Dedifferentiated amniotic fluid mesenchymal stem cell (primary cell): ENCODE results near the gene MRPL24.
"Not testable (repeated sequence)": the region's sequence is repeated elsewhere in the genome, so short reads cannot be mapped to it uniquely, and the experiment has no call there.

Experiments used
- DNase-seq: peaks from one replicate; pipeline ENCODE4 v3.0.0-alpha.2; 2016; ENCODE audit errors: extremely low spot score

Gene MRPL24

DNA sequence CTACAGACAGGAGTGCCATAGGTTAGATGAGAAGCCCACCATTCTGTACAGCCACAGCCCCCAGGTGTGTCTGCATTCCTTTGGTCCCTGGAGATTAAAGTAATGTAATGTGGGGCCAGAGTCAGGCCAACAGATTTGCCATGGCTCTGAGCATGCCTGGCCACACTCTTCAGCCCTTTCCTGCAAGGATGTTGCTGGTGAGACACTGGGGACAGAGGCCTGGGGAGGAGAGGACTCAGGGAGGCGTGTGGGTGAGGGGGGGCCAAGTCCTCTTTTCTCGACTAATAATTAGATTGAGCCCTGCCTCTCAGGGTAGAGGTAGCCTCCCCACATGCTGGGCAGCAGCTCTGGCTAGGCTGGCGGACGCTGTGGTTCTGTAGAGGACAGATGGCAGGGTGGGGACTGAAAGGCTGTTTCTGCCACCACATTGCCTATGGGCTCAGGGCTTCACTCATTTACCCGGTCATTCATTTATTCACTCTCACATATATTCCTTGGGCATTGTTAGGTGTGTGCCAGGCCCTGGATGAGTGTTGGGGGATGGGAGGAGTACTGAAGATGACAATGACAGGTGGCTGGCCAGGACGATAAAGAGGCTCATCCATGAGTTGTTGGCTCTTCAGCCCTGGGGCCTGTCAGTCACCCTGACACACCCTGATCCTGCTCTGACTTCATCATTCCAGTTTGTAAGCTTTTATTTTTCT is 19.4 kb upstream of the MRPL24 start:
- DNase-seq: no peak

DNA sequence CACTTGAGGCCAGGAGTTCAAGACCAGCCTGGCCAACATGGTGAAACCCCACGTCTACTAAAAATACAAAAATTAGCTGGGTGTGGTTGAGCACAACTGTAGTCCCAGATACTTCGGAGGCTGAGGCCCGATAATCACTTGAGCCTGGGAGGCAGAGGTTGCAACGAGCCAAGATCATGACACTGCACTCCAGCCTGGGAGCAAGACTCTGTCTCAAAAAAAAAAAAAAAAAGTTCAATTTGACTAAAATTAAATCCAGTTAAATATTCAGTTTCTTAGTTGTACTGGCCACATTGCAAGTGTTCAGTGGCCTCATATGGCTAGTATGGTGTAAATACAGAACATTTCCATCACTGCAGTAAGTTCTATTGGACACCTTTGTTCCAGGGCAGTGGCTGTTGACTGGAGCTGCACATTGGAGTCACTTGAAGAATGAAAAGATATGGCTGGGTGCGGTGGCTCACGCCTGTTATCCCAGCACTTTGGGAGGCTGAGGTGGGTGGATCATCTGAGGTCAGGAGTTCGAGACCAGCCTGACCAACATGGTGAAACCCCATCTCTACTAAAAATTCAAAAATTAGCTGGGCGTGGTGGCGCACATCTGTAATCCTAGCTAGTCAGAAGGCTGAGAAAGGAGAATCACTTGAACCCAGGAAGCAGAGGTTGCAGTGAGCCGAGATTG is 16.8 kb upstream of the MRPL24 start:
- not testable (repeated sequence) for DNase-seq

DNA sequence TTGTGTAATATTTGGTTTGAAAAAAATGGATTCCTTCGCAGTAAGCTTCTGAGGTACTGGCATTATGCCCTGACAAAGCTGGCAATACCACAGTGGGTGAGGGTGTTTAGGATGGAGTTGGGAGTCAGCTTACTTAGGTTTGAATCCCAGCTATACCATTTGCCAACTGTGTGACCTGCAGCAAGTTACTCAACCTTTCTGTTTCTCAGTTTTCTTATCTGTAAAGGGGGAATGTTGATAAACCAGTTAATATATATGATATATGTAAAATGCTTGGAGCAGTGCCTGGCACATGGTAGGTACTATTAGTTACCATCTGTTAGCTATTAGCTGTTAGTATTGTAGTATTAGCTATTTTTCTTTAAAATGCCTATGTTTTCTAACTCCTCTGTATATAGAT is 15.5 kb upstream of the MRPL24 start:
- no peak for DNase-seq

DNA sequence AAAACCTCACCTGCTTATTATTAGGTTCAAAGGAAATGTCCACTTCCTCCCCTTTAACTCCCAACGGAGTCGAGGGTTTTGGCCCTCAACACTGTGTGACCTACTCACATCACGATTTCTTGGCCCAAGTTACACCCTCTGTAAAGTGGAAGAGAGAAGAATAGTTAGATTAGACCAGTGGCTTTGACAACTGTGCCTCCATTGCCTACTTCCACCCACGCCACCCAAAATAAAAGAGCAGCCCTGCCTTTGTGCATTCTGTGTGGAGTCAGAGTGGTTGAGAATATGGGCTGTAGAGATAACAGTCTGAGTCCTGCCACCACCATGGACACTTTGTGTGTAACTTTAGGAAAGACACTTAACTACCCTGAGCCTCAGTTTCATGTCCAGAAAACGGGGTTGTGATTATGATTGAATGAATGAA is 14.7 kb upstream of the MRPL24 start:
- DNase-seq: no peak

GRCh38 chr1:156754219-156754618 is 13.3 kb upstream of the MRPL24 start:
- no peak for DNase-seq

DNA sequence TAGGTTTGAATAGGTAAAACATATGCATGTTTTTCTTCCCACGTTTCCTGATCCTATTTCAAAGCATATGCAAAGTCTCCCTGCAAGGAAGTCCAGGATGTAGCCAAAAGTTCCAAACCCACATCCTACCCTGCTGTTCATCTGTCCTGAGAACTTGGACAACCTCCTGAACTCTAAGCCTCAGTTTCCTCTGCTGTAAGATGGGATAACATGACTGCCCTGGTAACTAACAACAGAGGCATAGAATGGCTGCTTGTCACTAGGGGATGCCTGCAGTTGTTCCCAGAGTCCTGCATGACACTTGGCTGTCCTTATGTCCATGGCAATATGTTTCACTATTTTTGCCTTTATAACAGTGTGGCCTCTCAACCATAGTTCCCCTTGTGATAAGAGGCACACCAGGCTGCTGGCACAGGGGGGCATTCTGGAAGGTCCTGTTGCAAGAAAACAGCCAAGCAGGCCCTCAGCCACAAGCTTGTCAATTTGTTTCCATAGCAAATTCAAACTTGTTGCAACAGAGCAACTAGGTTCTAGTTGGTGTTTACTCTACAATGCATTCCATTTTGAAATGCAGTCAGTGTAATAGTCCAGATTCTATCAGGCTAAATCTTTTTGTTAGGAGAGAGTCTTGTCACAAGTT is 12.1 kb upstream of the MRPL24 start:
- DNase-seq: no peak

DNA sequence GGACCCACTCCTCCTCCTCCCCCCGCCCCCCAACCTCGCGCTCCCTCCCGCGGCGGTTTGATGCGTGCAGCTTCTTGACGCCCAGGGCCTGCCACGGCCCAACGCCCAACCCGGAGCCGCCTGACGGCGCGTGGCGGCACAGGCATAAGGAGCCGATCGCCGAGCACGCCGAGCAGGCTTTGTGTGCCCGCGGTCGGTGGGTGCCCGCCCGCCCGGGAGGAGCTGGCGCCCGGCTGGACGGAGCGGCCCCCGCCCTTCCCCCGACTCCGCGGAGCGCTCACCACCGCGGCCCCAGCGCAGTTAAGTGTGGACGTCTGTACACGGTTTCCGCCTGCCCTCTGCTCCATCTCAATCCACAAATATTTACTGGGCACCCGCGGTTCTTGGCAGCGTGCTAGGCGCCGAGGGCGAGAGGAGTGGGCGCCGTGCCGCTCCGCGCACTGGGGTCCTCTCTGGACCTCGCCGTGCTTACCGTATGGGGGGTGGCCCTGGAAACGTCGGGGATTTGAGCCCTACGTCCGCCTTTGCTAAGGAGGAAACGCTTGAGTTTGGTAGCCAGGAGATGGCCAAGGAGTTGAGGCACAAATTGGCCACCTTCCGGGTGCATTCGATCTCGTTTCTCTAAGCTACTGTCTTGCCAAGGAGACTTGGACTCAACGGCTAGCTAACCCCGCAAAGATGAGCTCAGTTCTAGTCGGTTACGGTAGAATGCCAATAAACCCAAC is 11.0 kb upstream of the MRPL24 start:
- peak; percentile 96 for DNase-seq

DNA sequence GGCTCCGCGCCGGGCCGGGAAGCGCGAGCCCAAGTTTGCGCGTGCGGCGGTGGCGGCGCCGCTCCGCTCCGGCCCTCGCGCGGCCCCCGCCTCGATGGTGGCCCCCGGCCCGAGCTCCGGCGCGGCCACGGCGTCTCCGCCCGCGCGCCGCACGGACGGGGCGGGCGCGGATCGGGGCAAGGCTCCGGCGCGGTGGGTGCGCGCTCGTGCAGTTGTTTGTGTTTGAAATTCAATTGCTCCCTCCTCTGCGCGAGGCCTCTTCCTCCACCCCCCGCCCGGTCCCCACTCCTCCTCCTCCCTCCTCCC is 10.5 kb upstream of the MRPL24 start, which contains the start of gene HDGF:
HDGF (minus strand) TSS at position 225 of the 306 bp plus-strand sequence. CDS start 246 bp downstream, outside the sequence.
- no peak for DNase-seq

DNA sequence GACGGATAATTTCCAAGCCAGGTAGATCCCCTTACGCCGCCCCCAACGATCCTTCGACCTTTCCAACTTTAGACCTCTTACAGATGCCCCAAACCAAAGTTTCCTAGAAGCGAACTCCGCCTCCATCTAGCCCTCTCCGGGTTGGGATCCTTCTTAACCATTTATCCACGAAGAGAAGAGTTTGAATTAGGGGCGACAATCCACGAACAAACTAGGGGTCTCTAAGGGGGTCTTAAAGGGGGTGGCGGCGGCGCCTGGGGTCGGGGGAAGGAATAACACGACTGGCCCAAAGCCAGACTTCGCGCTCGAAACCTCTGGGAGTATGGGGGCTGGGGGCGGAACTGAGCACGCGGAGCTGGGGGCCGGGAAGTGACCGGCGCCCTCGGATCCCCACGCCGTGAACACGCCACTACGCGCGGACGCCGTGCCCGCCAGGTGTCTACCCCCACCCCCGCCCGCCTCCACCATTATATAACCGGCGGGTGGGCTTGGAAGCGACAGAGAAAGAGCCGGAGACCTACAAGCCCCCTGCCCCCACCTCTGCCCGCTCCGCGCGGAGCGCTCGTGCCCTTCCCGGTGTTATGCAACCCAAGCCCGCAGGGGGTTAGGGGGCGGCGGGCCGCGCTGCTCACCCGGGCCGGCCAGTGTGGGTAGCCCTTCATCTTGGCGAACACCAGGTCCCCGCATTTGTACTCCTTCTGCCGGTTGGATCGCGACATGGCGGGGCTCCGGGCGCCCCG is 10.0 kb upstream of the MRPL24 start:
- DNase-seq: no peak

DNA sequence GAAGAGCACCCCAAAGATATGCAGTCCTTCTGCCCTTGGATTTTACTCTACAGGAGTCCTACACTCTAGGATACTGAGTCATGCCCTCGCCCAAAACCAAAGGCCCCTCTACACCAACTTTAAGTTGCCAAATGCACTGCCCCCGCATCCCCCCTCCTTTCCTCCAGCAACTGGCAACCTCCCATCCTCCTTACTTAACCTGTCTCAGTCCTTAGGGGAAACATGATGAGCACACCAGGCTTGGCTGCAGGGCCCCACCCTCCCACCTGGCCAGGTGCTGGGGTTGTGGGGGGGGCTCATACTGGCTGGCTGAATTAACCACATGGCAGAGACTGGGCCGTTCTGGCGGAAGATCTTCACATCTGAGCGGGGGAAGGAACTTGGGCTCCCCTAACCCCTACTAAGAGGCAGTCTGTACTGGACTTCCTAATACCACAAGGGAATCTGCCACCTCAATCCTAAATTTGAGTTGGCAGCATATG is 9.3 kb upstream of the MRPL24 start:
- no peak for DNase-seq

DNA sequence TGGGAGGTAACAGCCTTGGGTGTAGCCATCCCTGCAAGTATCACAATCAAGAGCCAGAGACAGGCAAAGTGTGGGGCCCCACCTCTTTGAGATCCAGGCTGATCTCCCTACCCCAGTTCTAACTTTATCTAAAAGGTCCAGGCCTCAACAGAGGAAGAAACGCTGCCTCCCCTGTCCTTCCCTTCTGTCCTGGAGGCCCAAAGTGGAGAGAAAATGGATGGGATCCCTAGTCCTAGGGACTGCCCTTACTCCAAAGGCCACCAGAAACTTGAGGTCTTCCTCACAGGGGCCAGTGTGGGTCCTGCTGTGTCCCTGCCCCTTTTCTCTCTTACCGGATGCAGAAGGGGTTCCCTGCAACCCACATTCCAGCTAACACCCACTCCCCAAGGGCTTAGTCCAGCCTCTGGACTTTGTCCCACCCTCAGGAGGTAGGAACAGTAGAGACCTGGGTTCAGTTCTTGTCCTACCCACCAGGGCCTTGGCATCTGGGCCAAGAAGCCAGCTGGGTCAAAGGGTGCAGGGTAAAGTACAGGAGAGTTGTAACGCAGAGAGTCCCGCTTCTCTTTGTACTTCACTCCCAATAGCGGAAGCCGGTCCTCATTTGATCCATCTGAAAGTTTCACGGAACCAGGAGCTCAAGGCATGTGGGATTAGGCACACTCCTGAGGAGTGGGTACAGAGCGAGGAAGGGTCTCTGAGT is 8.7 kb upstream of the MRPL24 start:
- no peak for DNase-seq

DNA sequence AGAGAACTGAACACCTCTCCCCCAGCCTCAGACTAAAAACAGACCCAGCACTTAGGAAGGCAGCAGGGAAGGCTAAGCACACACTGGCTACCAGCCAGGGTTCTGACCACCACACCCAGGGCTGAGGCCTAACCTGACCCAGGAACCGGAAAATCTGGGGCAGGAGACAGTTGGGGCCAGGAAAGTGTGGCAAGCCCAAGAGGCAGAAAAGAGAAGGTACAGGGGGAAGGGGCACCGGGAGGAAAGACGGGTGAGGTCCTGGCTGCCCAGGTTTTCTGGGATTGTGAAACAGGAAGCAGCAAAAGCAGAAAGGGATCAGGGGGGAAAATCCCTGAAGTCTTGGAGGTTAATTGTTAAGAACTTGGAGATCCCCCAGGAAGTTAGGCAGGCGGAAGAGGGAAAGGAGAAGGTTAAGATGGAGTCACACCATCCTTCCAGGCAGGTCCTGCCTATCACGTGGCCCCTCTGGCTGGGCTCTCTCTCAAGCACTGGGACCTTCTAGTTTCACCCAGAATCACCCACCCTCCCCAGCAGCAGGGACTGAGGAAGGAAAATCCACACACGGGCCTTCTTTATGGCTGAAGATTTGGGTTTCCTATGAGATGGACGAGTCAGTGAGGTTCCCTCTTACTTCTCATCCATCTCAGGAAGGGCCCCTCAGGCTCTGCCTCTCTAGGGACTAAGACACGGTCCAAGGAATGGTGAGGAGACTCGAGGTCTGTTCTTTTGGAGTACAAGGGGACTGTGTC is 8.0 kb upstream of the MRPL24 start:
- no peak for DNase-seq

GRCh38 chr1:156747742-156748669 is 7.1 kb upstream of the MRPL24 start:
- DNase-seq: no peak

GRCh38 chr1:156746728-156747631 is 6.1 kb upstream of the MRPL24 start:
- peak; percentile 88 for DNase-seq

- DNase-seq: no peak
Observed at GRCh38 chr1:156746406-156746727, 5.5 kb upstream of the MRPL24 start.

GRCh38 chr1:156745881-156746280 is 5.0 kb upstream of the MRPL24 start:
- DNase-seq: no peak

GRCh38 chr1:156744786-156745419 is 4.0 kb upstream of the MRPL24 start:
- no peak for DNase-seq

- DNase-seq: no peak
Observed at GRCh38 chr1:156744344-156744743, 3.5 kb upstream of the MRPL24 start.
